A673 (cell line): ENCODE results near the gene PASD1. TPM values are rescaled to one million over a fixed set of nuclear protein-coding genes. Genes with fewer than 3 reads are reported as not detected.

Source experiments
- Bru-seq: library from RNA; stranded (reverse); fragments of 400-500 nt; gene quantifications from one replicate; lab custom pipeline; 2021; lab: Mats Ljungman, UMichigan
- BruChase-seq, 2 experiments: library from RNA; stranded (reverse); fragments of 400-500 nt; gene quantifications; one replicate each; lab custom pipeline; 2021; lab: Mats Ljungman, UMichigan
- BruUV-seq: library from RNA; stranded (reverse); fragments of 400-500 nt; replicated peaks from 2 replicates; lab custom pipeline; 2021; lab: Mats Ljungman, UMichigan
- CTCF ChIA-PET: fragments of 300-600 bp; sonication (Branson Sonifier 250); formaldehyde crosslinking; loops from one replicate; lab custom pipeline; 2022; ENCODE audit warnings: antibody characterized with exemption; lab: Charles Lee
- POLR2A ChIA-PET: fragments of 300-600 bp; sonication (Branson Sonifier 250); formaldehyde crosslinking; loops from one replicate; lab custom pipeline; 2022; ENCODE audit warnings: antibody characterized with exemption; ENCODE audit not compliant: low non-redundant PET; lab: Charles Lee
- DNase-seq: peaks from one replicate; pipeline ENCODE4 v3.0.0-alpha.2; 2015; ENCODE audit warnings: low spot score
- H3K27ac ChIP-seq: fragments of 200-600 bp; sonication (generic); 2 replicates; pipeline ENCODE4 v1.5.1; 2016; ENCODE audit warnings: mixed run types, low read depth, mild to moderate bottlenecking, mixed read lengths, antibody characterized with exemption, low read length; ENCODE audit not compliant: poor library complexity, severe bottlenecking
- H3K27me3 ChIP-seq: fragments of 200-600 bp; sonication (generic); replicated peaks from 2 replicates; pipeline ENCODE4 v1.6.1; 2017; ENCODE audit warnings: mixed run types, low read depth, mild to moderate bottlenecking, mixed read lengths, antibody characterized with exemption, low read length; ENCODE audit not compliant: insufficient read depth, poor library complexity
- H3K36me3 ChIP-seq: fragments of 200-600 bp; sonication (generic); 2 replicates; pipeline ENCODE4 v1.6.1; 2016; ENCODE audit warnings: mixed run types, mild to moderate bottlenecking, mixed read lengths, antibody characterized with exemption, low read length; ENCODE audit not compliant: insufficient read depth, poor library complexity, severe bottlenecking
- H3K4me1 ChIP-seq: fragments of 200-600 bp; sonication (generic); 2 replicates; pipeline ENCODE4 v1.6.1; 2017; ENCODE audit warnings: mixed run types, mild to moderate bottlenecking, mixed read lengths, antibody characterized with exemption, low read length; ENCODE audit not compliant: insufficient read depth, poor library complexity, severe bottlenecking
- H3K4me3 ChIP-seq: fragments of 200-600 bp; sonication (generic); 2 replicates; pipeline ENCODE4 v1.5.1; 2016; ENCODE audit warnings: low read depth, mixed run types, mild to moderate bottlenecking, mixed read lengths, low read length; ENCODE audit not compliant: poor library complexity, severe bottlenecking
- H3K9me3 ChIP-seq: fragments of 200-600 bp; sonication (generic); 2 replicates; pipeline ENCODE4 v1.6.1; 2016; ENCODE audit warnings: mixed run types, low read depth, mild to moderate bottlenecking, mixed read lengths, antibody characterized with exemption, low read length; ENCODE audit not compliant: poor library complexity, severe bottlenecking
- EZH2 ChIP-seq: fragments of 200-600 bp; sonication (generic); IDR thresholded peaks from 2 replicates; pipeline ENCODE4 v1.6.1; 2017; ENCODE audit warnings: borderline replicate concordance, low read depth, mild to moderate bottlenecking, mixed read lengths, antibody characterized with exemption, low read length; ENCODE audit not compliant: poor library complexity, severe bottlenecking
- intact Hi-C: fragments of 100-400 bp; cut with micrococcal nuclease; formaldehyde crosslinking; loops from one replicate; pipeline ENCODE4 v1.10.0; 2022; ENCODE audit not compliant: unreplicated experiment
- long read RNA-seq: library from polyadenylated mRNA; stranded (forward); transcript quantifications from one replicate; pipeline ENCODE4 v2.0.0, GENCODE V29; 2022
- total RNA-seq: library from RNA; stranded (reverse); gene quantifications from 2 replicates; pipeline ENCODE4 v1.2.3, GENCODE V29; 2021
- TF ChIP-seq, protein P1 (sequence below): fragments of 300-800, 200-600 bp; sonication (generic); conservative IDR thresholded peaks from 2 replicates; pipeline ENCODE4 v1.5.1; 2017; ENCODE audit warnings: low read depth, mild to moderate bottlenecking, antibody characterized with exemption, low read length, moderate library complexity, mixed read lengths

Gene PASD1
- total RNA-seq = not detected in 2 replicates
- Bru-seq, nascent RNA = not detected
- percentile 1 among the genes with signal in this experiment for BruChase-seq, experiment 1, labeled RNA remaining after a 2-hour chase
- BruChase-seq, experiment 2, labeled RNA remaining after a 6-hour chase = not detected
- long read RNA-seq = 0 reads

GRCh38 chrX:151563449-151563848, at the start of gene PASD1:
Gene PASD1, plus strand, starts transcription at chrX:151563675. Its CDS starts 37,879 bp downstream, at chrX:151601554.
- Histone ChIP-seq H3K36me3 (no peaks in the 10 kb centered on the region), H3K9me3 (no peaks in the 10 kb centered on the region), H3K27me3 (no peaks in the 10 kb centered on the region), H3K27ac (no peak within 1 kb of the TSS), H3K4me1 (no peaks in the 10 kb centered on the region), H3K4me3 (no peak within 1 kb of the TSS)
- intact Hi-C loops = no loop called here
- BruUV-seq = no TSS peak
- ChIA-PET CTCF (no interaction called here), POLR2A (no interaction called here)
- TF ChIP-seq EZH2 = no peak
- TF ChIP-seq, protein P1, sequence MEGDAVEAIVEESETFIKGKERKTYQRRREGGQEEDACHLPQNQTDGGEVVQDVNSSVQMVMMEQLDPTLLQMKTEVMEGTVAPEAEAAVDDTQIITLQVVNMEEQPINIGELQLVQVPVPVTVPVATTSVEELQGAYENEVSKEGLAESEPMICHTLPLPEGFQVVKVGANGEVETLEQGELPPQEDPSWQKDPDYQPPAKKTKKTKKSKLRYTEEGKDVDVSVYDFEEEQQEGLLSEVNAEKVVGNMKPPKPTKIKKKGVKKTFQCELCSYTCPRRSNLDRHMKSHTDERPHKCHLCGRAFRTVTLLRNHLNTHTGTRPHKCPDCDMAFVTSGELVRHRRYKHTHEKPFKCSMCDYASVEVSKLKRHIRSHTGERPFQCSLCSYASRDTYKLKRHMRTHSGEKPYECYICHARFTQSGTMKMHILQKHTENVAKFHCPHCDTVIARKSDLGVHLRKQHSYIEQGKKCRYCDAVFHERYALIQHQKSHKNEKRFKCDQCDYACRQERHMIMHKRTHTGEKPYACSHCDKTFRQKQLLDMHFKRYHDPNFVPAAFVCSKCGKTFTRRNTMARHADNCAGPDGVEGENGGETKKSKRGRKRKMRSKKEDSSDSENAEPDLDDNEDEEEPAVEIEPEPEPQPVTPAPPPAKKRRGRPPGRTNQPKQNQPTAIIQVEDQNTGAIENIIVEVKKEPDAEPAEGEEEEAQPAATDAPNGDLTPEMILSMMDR = no peak
- DNase-seq = no peak

GRCh38 chrX:151515237-151515636, 48.2 kb upstream of the PASD1 start:
- Histone ChIP-seq H3K27ac (no peak overlapping the region), H3K9me3 (no peaks in the 10 kb centered on the region), H3K4me3 (no peak overlapping the region), H3K27me3 (peaks cover 12% of the 10 kb centered on the region), H3K36me3 (no peaks in the 10 kb centered on the region), H3K4me1 (no peaks in the 10 kb centered on the region)
- ChIA-PET CTCF (no interaction called here), POLR2A (no interaction called here)
- no peak for DNase-seq
- no TSS peak for BruUV-seq
- intact Hi-C loops = no loop called here
- TF ChIP-seq EZH2 = no peak
- TF ChIP-seq, protein P1 = no peak

DNA sequence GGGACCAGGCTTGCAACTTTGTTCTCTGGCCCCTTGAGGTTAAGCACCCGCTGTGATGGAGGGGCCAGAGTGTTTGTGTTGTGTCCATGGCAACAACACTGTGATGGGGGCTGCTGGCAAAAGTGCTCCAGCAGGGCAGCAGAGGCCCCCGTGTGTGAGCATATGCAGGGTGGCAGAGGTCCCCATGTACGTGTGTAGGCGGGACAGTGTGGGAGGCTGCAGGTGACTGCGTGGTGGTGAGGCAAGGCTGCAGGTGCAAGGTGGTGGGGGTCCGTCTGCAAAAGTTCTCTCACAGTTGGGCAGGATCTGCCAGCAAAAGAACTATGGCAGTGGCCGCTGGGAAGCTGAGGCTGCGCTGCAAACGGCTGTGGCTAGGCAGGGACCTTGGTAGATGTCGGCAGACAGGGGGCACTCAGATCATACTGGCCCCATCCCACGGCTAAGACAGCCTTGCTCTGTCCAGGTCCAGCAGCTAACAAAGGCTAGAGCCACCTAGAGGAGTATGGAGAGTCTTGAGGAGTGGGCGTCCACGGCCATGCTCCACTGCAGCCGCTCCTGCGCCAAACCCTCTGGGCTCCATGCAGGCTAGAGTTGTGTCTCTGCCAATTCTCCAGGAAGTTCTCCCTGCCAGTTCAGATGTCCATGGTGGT, 46.8 kb upstream of the PASD1 start:
- intact Hi-C loops = no loop called here
- Histone ChIP-seq H3K27me3 (peaks cover 12% of the 10 kb centered on the region), H3K4me3 (no peak overlapping the region), H3K9me3 (no peaks in the 10 kb centered on the region), H3K4me1 (no peaks in the 10 kb centered on the region), H3K36me3 (no peaks in the 10 kb centered on the region), H3K27ac (no peak overlapping the region)
- ChIA-PET CTCF (no interaction called here), POLR2A (no interaction called here)
- TF ChIP-seq EZH2 = no peak
- TF ChIP-seq, protein P1 = no peak
- BruUV-seq = no TSS peak
- no peak for DNase-seq
